ENCODE measurements around the gene BMF.

GRCh38 chr15:40069178-40070165, 39.2 kb downstream of the BMF start:
- TF ChIP-seq POLR2A (IDR thresholded peaks at IDR 0.05) (no peak), CTCF (IDR thresholded peaks at IDR 0.05) (no peak)

Data from breast epithelium (tissue), 3 donors.